ENCODE measurements around the gene ME1. TPM values are rescaled to one million over a fixed set of nuclear protein-coding genes. Genes with fewer than 3 reads are reported as not detected.
"Not testable (repeated sequence)": the region's sequence is repeated elsewhere in the genome, so short reads cannot be mapped to it uniquely, and the experiment has no call there.

Gene ME1
- total and polyA plus RNA-seq, 2 experiments from 2014 or later, result 4.0 to 10.0 TPM

DNA sequence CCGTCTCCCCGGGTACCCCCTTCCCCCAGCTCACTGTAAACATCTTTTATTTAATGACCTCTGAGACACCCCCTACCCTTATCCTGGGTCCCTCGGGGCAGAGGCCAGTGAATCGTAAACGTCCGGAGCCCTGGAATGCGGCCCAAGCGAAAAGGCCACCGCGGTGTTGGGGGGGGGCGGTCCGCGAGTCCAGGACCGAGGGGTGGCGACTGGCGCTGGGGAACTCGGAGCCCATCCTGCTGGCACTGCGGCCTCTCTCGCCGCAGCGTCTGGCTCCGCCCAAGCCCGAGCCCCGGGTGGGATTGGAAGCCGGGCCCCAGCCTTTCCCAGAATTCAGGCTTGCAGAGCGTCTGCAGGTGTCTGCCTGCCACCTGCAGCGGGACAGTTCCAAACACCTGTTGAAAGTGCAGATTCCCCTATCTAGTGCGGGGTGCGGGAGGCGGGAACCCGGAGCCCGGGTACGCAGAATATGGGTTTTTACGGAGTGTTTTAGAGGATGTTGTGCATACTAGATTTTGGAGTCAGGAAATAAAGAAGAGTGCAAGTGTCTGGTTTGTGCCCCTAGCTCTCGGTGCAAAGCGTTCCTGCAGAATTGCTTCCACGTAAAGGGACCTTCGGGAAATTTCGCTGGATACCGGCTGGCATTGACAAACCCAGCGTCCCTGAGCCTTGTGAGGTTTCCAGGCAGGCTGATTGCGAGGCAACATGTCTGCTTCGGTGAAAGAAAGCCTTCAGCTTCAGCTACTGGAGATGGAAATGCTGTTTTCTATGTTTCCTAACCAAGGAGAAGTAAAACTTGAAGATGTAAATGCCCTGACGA lies 236.9 kb downstream of the ME1 start:
- no peak for TF ChIP-seq EZH2phosphoT487 (IDR thresholded peaks at IDR 0.05; ENCODE audit: insufficient read depth, low read depth)
- no peak for TF ChIP-seq EZH2 (IDR thresholded peaks at IDR 0.05; ENCODE audit: insufficient read depth, poor library complexity, severe bottlenecking)
- H4K20me1 ChIP-seq (ENCODE audit: insufficient read depth), result no peaks in the 10 kb centered on the region
- peaks cover 13% of the 10 kb centered on the region for H3K36me3 ChIP-seq (ENCODE audit: low read depth)
- H3K4me3 ChIP-seq, result peak overlapping the region; percentile 88
- peaks cover 12% of the 10 kb centered on the region; the same call in 1 of the 2 replicates for H3F3A ChIP-seq (ENCODE audit: insufficient read depth)
- H3K4me1 ChIP-seq (ENCODE audit: insufficient read depth), result peaks cover 44% of the 10 kb centered on the region
- peaks cover 54% of the 10 kb centered on the region for H3K79me2 ChIP-seq (ENCODE audit: insufficient read depth)
- peak overlapping the region; percentile 92; the same call in 1 of the 2 replicates for H3K27ac ChIP-seq
- H2AFZ ChIP-seq, result peak overlapping the region; percentile 72
- no peaks in the 10 kb centered on the region for H3K9me3 ChIP-seq (ENCODE audit: low read depth)
- no peaks in the 10 kb centered on the region for H3K27me3 ChIP-seq (replicated peaks; ENCODE audit: insufficient read depth)
- no peaks in the 10 kb centered on the region for H3K9me2 ChIP-seq (ENCODE audit: insufficient read depth)
- DNase-seq, result peak; percentile 67
- 3% methylated on average over 42 to 44 of the region's 44 CpGs for WGBS, 2 experiments (ENCODE audit: low coverage in 1 of 2, low lambda C conversion rate in 2 of 2, missing lambda C conversion rate in 2 of 2)
- peak overlapping the region; percentile 98 for H3K9ac ChIP-seq
- in situ Hi-C loops (cut with MboI), result loop anchor here (25.0 kb wide), 1 partner anchor 957 kb away; the partner anchor contains the start of gene IBTK
- H3K4me2 ChIP-seq (ENCODE audit: unreplicated experiment), result peak overlapping the region; percentile 95

DNA sequence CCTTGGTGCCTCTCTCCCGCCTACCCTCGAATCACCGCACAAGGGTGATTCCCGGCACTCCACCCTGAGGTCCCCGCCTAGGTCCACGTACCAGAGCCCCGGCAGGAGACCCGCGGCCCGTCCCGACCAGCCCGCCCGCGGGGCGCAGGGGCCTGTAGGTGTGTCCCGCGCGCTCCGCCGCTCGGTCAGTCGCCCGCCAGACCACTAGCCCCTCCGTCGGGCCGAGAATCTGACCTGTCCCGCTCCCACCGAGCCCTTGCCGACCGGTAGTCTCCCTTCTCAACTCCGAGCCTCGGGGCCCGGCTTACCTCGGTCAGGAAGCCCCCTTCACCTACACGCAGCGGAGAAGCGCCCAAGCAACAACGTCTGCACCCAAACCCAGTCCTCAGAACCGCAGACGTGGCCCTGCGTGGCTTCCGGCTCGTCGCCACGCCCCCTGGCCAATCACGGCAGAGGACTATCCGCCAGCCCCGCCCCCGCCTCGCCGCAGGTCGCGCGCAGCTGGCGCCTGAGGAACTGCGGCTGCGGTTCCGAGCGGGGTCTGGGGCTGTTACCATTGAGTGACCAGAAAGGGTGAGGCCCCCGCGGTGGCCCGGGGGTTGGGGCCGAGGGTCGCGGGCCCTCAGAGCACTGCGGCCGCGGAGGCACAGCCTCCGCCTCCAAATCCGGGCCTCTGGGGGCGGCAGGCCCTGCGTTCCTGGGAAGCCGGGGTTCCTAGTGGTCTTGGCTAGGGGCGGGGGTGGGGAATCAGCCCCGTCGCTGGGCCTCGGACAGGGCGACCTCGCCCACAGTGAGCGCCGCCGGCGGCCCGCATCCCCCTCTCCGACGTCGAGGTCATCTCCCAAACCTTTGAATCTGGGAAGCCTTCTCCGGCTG lies 237.7 kb downstream of the ME1 start, which contains the start of the genes PGM3 and RWDD2A:
PGM3 (minus strand) TSS at position 395 of the 876 bp plus-strand sequence. CDS start 2,253 bp downstream, outside the sequence.
RWDD2A (plus strand) TSS at position 487 of the 876 bp plus-strand sequence. CDS start 1,095 bp downstream, outside the sequence.
- peak within 1 kb of the TSS; percentile 92 for H3K27ac ChIP-seq
- peaks cover 21% of the 10 kb centered on the region for H3K36me3 ChIP-seq (ENCODE audit: low read depth)
- no peaks in the 10 kb centered on the region for H3K27me3 ChIP-seq (replicated peaks; ENCODE audit: insufficient read depth)
- DNase-seq, result peak; percentile 97
- no peaks in the 10 kb centered on the region for H3K9me2 ChIP-seq (ENCODE audit: insufficient read depth)
- in situ Hi-C loops (cut with MboI), result loop anchor here (25.0 kb wide), 1 partner anchor 956 kb away; the partner anchor contains the start of gene IBTK
- peak within 1 kb of the TSS; percentile 98 for H3K9ac ChIP-seq
- H3K79me2 ChIP-seq (ENCODE audit: insufficient read depth), result peaks cover 62% of the 10 kb centered on the region
- 0 to 1% methylated on average over 54 to 60 of the region's 88 CpGs for WGBS, 2 experiments (ENCODE audit: low coverage in 1 of 2, low lambda C conversion rate in 2 of 2, missing lambda C conversion rate in 2 of 2)
- H4K20me1 ChIP-seq (ENCODE audit: insufficient read depth), result no peaks in the 10 kb centered on the region
- peak within 1 kb of the TSS; percentile 95 for H3K4me2 ChIP-seq (ENCODE audit: unreplicated experiment)
- peak within 1 kb of the TSS; percentile 72 for H2AFZ ChIP-seq
- H3K9me3 ChIP-seq (ENCODE audit: low read depth), result no peaks in the 10 kb centered on the region
- no peak for TF ChIP-seq EZH2 (IDR thresholded peaks at IDR 0.05; ENCODE audit: insufficient read depth, poor library complexity, severe bottlenecking)
- TF ChIP-seq EZH2phosphoT487 (IDR thresholded peaks at IDR 0.05; ENCODE audit: insufficient read depth, low read depth), result no peak
- H3F3A ChIP-seq (ENCODE audit: insufficient read depth), result 0 out of 2 replicates have a peak, but pooled peaks cover 3% of the 10 kb centered on the region
- H3K4me3 ChIP-seq, result peak within 1 kb of the TSS; percentile 88
- peaks cover 35% of the 10 kb centered on the region for H3K4me1 ChIP-seq (ENCODE audit: insufficient read depth)

DNA sequence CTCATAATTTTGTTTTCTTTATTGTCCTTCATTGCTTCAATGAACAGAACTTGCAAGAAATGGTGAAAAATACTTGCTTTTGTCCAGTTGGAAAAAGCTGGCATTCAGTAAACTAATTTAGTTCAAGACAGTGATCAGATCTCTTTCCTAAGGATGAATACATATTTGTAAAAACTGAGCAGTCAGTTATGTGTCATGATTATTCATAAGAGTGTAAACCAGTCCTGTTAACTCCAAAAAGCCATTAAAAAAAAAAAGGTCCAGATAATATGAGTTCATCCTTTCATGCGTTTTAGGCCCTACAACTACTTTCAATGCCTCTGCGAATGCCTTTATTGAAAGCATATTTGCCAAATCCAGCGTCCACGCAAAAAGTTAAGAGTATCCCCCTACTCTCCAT lies 238.4 kb downstream of the ME1 start:
- H3K36me3 ChIP-seq (ENCODE audit: low read depth), result peaks cover 27% of the 10 kb centered on the region

DNA sequence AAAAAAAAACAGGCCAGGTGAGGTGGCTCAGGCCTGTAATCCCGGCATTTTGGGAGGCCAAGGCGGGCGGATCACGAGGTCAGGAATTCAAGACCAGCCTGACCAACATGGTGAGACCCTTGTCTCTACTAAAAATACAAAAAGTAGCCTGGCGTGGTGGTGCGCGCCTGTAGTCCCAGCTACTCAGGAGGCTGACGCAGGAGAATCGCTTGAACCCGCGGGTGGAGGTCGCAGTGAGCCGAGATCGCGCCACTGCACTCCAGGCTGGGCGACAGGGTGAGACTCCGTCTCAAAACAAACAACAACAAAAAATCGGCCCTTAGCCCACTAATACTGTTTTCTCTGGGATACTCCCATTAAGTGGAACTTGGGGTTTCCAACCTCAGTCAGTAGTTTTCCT lies 238.9 kb downstream of the ME1 start:
- not testable (repeated sequence) for H2AFZ ChIP-seq; H3K9me2 ChIP-seq (ENCODE audit: insufficient read depth); H3F3A ChIP-seq (ENCODE audit: insufficient read depth); H3K9me3 ChIP-seq (ENCODE audit: low read depth); H3K27me3 ChIP-seq (replicated peaks; ENCODE audit: insufficient read depth); DNase-seq; H4K20me1 ChIP-seq (ENCODE audit: insufficient read depth)
- H3K27ac ChIP-seq, result peak overlapping the region; percentile 92
- WGBS, 2 experiments (ENCODE audit: low coverage in 1 of 2, low lambda C conversion rate in 2 of 2, missing lambda C conversion rate in 2 of 2), result 86% methylated on average over 15 to 18 of the region's 18 CpGs
- peak overlapping the region; percentile 98 for H3K9ac ChIP-seq
- peaks cover 28% of the 10 kb centered on the region for H3K4me1 ChIP-seq (ENCODE audit: insufficient read depth)
- peaks cover 73% of the 10 kb centered on the region for H3K79me2 ChIP-seq (ENCODE audit: insufficient read depth)
- peak overlapping the region; percentile 88 for H3K4me3 ChIP-seq
- H3K36me3 ChIP-seq (ENCODE audit: low read depth), result peaks cover 31% of the 10 kb centered on the region
- peak overlapping the region; percentile 95 for H3K4me2 ChIP-seq (ENCODE audit: unreplicated experiment)
- in situ Hi-C loops (cut with MboI), result loop anchor here (25.0 kb wide), 1 partner anchor 955 kb away; the partner anchor contains the start of gene IBTK

More for the DNA sequence above, 238.4 kb downstream of the ME1 start:
- H3K79me2 ChIP-seq (ENCODE audit: insufficient read depth), result peaks cover 69% of the 10 kb centered on the region
- H3K4me1 ChIP-seq (ENCODE audit: insufficient read depth), result peaks cover 29% of the 10 kb centered on the region
- H3K9me3 ChIP-seq (ENCODE audit: low read depth), result no peaks in the 10 kb centered on the region
- DNase-seq, result peak; percentile 71
- H3K27me3 ChIP-seq (replicated peaks; ENCODE audit: insufficient read depth), result no peaks in the 10 kb centered on the region
- H3K27ac ChIP-seq, result peak overlapping the region; percentile 92
- H3K9me2 ChIP-seq (ENCODE audit: insufficient read depth), result no peaks in the 10 kb centered on the region
- peak overlapping the region; percentile 98 for H3K9ac ChIP-seq
- in situ Hi-C loops (cut with MboI), result loop anchor here (25.0 kb wide), 1 partner anchor 955 kb away; the partner anchor contains the start of gene IBTK
- WGBS, 2 experiments (ENCODE audit: low coverage in 1 of 2, low lambda C conversion rate in 2 of 2, missing lambda C conversion rate in 2 of 2), result 0 to 4% methylated on average over 4 of the region's 4 CpGs
- peak overlapping the region; percentile 95 for H3K4me2 ChIP-seq (ENCODE audit: unreplicated experiment)
- no peaks in the 10 kb centered on the region for H3F3A ChIP-seq (ENCODE audit: insufficient read depth)
- H4K20me1 ChIP-seq (ENCODE audit: insufficient read depth), result no peaks in the 10 kb centered on the region
- H3K4me3 ChIP-seq, result peak overlapping the region; percentile 88
- peak overlapping the region; percentile 72 for H2AFZ ChIP-seq
- TF ChIP-seq EZH2phosphoT487 (IDR thresholded peaks at IDR 0.05; ENCODE audit: insufficient read depth, low read depth), result no peak
- TF ChIP-seq EZH2 (IDR thresholded peaks at IDR 0.05; ENCODE audit: insufficient read depth, poor library complexity, severe bottlenecking), result no peak

All from GM23248 (cell line).